HUES48 (cell line): ENCODE measurements around the gene RGS6.

Source experiments
- H3K27ac ChIP-seq: one replicate; pipeline ENCODE4 v1.7.0; 2013; ENCODE audit warnings: low read depth, low read length, inconsistent platforms
- H3K27me3 ChIP-seq: 2 replicates; pipeline ENCODE4 v1.6.1; 2013; ENCODE audit warnings: mild to moderate bottlenecking, low read length; ENCODE audit not compliant: control insufficient read depth, insufficient read depth
- H3K36me3 ChIP-seq: 2 replicates; pipeline ENCODE4 v1.6.1; 2013; ENCODE audit warnings: low read length; ENCODE audit not compliant: control insufficient read depth, insufficient read depth
- H3K4me1 ChIP-seq: 2 replicates; pipeline ENCODE4 v1.6.1; 2013; ENCODE audit warnings: mild to moderate bottlenecking, low read length; ENCODE audit not compliant: control insufficient read depth, insufficient read depth
- H3K4me3 ChIP-seq: 2 replicates; pipeline ENCODE4 v1.5.1; 2013; ENCODE audit warnings: mild to moderate bottlenecking, low read depth, low read length
- H3K9ac ChIP-seq: 2 replicates; pipeline ENCODE4 v1.6.1; 2013; ENCODE audit warnings: mild to moderate bottlenecking, low read depth, low read length, moderate library complexity
- H3K9me3 ChIP-seq: 2 replicates; pipeline ENCODE4 v1.6.1; 2013; ENCODE audit warnings: low read length; ENCODE audit not compliant: control insufficient read depth, insufficient read depth

Gene RGS6

DNA sequence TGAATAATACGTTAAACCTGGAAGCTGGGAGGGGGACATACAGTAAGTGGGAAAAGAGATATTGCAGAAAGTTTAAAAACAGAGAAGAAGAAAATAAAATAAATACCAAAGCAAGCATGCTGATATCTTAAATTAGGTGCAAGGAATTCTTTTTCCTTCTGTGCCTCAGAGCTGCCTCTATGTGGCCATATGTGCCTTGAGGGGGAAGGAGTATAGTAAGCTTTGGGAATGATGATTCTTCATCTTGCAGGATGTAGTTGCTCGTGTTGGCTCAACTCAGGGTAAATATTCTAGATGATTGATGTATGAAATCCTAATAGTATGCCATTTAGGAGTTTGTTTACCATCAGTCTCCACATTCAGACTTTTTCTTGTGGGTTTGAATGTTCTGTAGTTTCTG, 251.4 kb downstream of the RGS6 start:
- H3K9ac ChIP-seq, result no peak overlapping the region
- H3K4me3 ChIP-seq, result no peak overlapping the region
- H3K36me3 ChIP-seq, result no peaks in the 10 kb centered on the region
- H3K9me3 ChIP-seq, result peaks cover 4% of the 10 kb centered on the region; the same call in 1 of the 2 replicates
- no peaks in the 10 kb centered on the region for H3K27me3 ChIP-seq
- H3K4me1 ChIP-seq, result peaks cover 17% of the 10 kb centered on the region
- no peak overlapping the region for H3K27ac ChIP-seq

DNA sequence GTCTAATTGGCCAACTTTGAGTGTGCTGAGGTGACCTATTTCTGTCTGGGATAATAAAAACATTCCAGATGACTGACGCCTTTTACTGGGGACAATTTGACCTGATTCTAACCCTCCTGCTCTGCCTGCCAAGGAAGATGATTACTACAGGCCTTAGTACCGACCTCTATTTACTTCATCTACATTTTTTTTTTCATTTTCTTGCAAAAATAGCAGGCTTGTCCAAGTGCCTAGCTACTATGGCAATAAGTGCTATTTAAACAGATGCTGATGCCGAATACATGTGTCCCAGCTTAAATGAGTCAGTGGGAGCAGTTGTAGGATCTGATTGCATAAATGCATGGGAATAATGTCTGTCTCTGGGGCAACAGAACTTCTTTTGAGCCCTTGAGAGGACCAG, 254.3 kb downstream of the RGS6 start:
- peaks cover 6% of the 10 kb centered on the region; the same call in 1 of the 2 replicates for H3K4me1 ChIP-seq
- no peaks in the 10 kb centered on the region for H3K9me3 ChIP-seq
- H3K27ac ChIP-seq, result no peak overlapping the region
- H3K36me3 ChIP-seq, result no peaks in the 10 kb centered on the region
- H3K9ac ChIP-seq, result no peak overlapping the region
- H3K27me3 ChIP-seq, result no peaks in the 10 kb centered on the region
- H3K4me3 ChIP-seq, result no peak overlapping the region

DNA sequence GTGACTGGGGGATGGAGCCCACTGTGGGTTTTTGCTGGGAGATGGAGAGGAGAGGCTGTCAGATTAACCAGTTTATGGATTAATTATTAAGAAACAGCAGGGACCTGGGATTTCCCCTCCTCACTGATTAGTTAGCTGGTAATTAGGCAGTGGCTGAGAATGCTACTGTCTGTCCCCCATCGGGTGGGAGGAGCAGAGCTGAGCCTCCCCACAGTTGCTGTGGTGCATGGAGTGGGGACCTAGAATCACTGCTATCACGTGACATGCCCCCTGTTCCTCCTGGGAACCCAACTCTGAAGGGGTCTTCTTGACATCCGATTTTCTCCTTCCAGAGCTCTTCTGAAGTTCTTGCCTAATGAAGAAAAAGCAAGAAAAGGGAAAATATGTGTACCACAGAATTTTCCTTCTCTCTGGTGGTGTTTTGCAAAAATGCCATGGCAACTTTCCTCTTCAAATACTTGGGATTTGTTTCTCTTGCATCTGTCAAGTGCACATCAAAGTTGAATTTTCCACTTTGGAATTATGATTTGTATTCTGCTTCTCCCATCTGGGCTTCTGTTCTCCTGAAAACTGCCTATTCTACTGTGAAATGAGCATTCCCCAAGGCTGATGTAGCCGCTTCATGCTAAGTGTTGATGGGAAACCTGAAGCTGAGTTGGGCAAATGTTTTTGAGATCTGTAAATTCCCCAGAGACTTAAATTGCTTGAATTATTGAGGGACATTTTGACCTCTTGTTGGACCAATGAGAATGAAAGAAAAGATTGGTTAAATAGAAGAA, 264.2 kb downstream of the RGS6 start:
- no peak overlapping the region for H3K27ac ChIP-seq
- no peaks in the 10 kb centered on the region for H3K9me3 ChIP-seq
- H3K4me3 ChIP-seq, result no peak overlapping the region
- no peaks in the 10 kb centered on the region for H3K4me1 ChIP-seq
- H3K9ac ChIP-seq, result no peak overlapping the region
- H3K27me3 ChIP-seq, result no peaks in the 10 kb centered on the region
- no peaks in the 10 kb centered on the region for H3K36me3 ChIP-seq

DNA sequence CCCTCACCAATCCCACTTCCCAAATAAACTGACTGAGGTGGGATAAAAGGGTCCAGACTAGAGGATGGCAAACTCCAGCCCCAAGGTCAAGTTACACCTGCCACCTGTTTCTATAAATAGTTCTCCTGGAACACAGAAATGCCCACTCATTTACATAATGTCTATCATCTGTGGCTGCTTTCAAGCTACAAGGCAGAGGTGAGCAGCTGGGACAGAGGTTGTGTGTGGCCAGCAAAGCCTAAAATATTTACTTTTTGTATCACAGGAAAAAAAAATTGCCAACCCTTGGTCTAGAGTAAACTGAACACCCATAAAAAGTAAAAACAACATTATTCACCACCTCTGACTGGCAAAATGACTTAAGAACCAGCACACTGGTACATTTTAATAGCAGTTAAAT, 269.4 kb downstream of the RGS6 start:
- Histone ChIP-seq H3K27me3 (no peaks in the 10 kb centered on the region), H3K4me1 (no peaks in the 10 kb centered on the region), H3K4me3 (no peak overlapping the region), H3K9me3 (no peaks in the 10 kb centered on the region), H3K36me3 (no peaks in the 10 kb centered on the region), H3K27ac (no peak overlapping the region), H3K9ac (no peak overlapping the region)

DNA sequence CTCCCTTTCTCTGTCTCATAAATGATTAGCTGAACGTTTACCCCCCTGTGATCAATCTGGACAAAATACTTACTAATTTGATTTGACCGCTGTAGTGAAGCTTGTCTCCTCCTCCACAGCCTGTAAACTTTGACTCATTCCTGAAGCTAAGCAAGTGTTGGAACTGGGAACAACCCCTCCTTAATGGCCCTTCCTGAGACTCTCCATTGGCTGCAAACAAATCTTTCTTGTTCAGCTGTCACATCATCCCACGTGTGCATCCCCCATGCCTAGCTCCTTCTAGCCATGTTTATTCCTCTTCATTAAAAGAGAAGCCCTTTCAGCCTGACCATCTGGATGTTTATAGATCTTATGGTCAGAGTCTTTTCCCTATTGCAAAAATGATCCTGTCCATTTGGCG, 281.2 kb downstream of the RGS6 start:
- Histone ChIP-seq H3K27ac (no peak overlapping the region), H3K36me3 (no peaks in the 10 kb centered on the region), H3K4me1 (no peaks in the 10 kb centered on the region), H3K27me3 (no peaks in the 10 kb centered on the region), H3K4me3 (no peak overlapping the region), H3K9me3 (peaks cover 3% of the 10 kb centered on the region; the same call in 1 of the 2 replicates), H3K9ac (no peak overlapping the region)

DNA sequence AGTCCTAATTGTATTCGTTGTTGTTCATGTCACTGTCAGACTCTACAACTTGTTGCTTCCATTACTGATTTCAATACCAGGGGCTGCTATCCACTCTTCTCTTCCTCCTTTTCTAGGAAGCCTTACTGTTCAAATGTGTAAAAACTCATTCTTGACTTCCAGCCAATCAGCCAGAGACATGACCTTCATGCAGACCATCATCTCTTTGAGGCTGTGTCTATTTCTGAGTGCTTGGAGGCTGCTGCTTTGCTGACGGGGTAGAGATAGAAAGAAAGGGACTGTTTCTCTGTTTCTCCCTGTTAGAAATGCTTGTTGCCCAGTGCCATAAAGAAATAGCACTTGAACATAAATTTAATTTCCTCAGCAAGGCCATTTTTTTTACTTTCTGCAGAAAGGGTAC, 282.9 kb downstream of the RGS6 start:
- no peaks in the 10 kb centered on the region for H3K36me3 ChIP-seq
- H3K27ac ChIP-seq, result no peak overlapping the region
- peaks cover 13% of the 10 kb centered on the region; the same call in 1 of the 2 replicates for H3K9me3 ChIP-seq
- H3K27me3 ChIP-seq, result no peaks in the 10 kb centered on the region
- no peak overlapping the region for H3K4me3 ChIP-seq
- no peaks in the 10 kb centered on the region for H3K4me1 ChIP-seq
- H3K9ac ChIP-seq, result no peak overlapping the region

DNA sequence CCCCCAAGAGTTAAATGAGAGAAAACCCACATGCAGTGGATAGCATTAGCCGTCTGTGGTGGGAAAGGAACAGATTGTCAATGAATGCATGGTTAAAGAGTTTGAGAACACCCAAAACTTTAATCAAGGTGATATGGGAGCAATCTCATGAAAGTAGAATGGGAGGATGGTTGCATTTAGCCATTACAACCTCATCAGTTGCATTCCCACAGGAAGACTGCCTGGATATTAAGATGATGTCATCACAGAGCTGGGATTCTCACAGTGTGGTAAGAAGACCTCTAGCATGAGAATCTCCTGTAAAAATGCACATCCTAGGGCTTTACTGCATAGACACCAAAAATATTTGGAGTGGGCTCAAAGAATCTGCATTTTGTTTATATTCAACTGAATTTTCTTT, 284.9 kb downstream of the RGS6 start:
- no peaks in the 10 kb centered on the region for H3K27me3 ChIP-seq

DNA sequence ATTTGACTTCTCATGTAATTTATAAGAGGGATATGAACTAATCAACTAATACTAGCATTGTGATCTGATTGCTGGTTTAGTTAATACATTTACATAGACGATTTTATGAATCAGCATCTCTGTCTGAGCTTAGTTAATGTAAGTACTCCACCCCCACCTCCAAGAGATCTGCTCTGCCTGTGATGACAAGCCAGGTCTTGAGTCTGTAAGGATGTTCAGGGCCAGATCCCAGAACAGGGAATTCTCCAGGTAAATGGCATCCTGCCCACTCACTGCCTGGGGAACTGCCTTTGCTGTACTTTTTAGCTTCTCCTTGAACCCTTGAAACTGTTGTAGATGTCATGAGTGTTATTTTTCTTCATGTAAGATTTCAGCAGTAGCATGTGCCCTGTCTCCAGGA, 289.8 kb downstream of the RGS6 start:
- Histone ChIP-seq H3K27ac (no peak overlapping the region), H3K9me3 (peaks cover 19% of the 10 kb centered on the region; the same call in 1 of the 2 replicates), H3K36me3 (no peaks in the 10 kb centered on the region), H3K9ac (no peak overlapping the region), H3K4me3 (no peak overlapping the region), H3K4me1 (no peaks in the 10 kb centered on the region), H3K27me3 (no peaks in the 10 kb centered on the region)

More for the DNA sequence above, 284.9 kb downstream of the RGS6 start:
- no peaks in the 10 kb centered on the region for H3K4me1 ChIP-seq
- H3K9me3 ChIP-seq, result peaks cover 22% of the 10 kb centered on the region; the same call in 1 of the 2 replicates
- no peaks in the 10 kb centered on the region for H3K36me3 ChIP-seq
- no peak overlapping the region for H3K9ac ChIP-seq
- no peak overlapping the region for H3K4me3 ChIP-seq
- no peak overlapping the region for H3K27ac ChIP-seq

DNA sequence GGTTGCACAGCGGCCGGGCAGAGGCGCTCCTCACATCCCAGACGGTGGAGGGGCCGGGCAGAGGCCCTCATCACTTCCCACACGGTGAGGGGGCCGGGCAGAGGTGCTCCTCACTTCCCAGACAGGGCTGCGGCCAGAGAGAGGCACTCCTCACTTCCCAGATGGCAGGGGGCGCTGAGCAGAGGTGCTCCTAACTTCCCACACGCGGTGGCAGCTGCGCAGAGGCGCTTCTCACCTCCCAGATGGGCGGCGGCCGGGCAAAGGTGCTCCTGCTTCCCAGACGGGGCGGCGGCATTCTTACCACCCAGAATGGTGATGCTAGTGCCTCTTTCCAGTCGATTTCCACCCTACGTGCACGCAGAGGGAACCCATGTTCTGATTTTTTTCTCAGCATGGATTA, 304.4 kb downstream of the RGS6 start:
- Histone ChIP-seq H3K4me3 (no peak overlapping the region), H3K36me3 (no peaks in the 10 kb centered on the region), H3K4me1 (no peaks in the 10 kb centered on the region), H3K27ac (no peak overlapping the region), H3K9ac (no peak overlapping the region), H3K27me3 (no peaks in the 10 kb centered on the region), H3K9me3 (no peaks in the 10 kb centered on the region; the same call in 1 of the 2 replicates)

DNA sequence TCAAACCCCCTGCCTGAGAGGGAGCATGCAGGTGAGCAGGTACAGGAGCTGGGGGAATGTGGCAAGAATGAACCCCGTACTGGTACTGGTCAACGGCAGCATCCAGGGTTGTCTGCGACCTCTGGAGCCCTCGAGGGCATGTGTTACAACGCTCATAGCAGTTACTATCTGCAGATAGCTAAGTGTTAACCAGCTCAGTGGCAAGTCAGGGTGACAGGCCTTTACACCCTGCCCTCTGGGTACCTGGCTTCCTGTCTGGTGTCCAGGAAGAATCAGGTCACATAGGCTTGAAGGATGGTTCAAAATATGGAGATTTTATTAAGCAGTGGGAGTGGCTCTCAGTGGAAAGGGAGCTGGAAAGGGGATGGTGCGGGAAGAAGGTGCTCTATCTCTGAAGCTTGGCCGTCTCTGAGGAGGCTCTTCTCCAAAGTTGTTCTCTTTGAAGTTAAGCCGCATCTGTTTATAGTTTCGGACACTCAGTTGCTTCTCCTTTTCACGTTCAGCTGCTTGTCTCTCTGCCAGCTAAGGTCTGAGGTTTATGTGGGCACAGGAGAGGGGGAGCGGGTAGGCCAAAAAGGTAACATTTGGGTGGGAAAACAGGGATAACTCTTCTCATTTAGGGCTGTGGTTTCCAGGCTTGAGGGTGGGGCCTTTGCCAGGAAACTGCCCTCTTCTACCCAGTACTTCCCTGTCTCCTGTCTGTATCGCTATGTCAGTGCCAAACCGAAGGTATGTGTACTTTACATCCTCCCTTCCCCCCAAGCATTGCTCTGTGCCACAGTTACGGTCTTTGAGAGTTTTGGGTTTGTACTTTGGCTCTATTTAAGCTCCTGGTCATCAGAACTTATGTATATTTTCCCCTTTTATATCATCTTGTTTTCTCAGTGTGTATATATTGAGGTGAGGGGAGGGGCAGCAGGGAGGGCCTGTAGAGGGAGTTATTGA, 305.8 kb downstream of the RGS6 start:
- no peaks in the 10 kb centered on the region for H3K27me3 ChIP-seq
- H3K9me3 ChIP-seq, result no peaks in the 10 kb centered on the region; the same call in 1 of the 2 replicates
- H3K9ac ChIP-seq, result no peak overlapping the region
- H3K27ac ChIP-seq, result no peak overlapping the region
- H3K4me1 ChIP-seq, result 0 out of 2 replicates have a peak, but pooled peaks cover under 1% of the 10 kb centered on the region
- H3K36me3 ChIP-seq, result no peaks in the 10 kb centered on the region
- no peak overlapping the region for H3K4me3 ChIP-seq
